Type B pancreatic cell (in vitro differentiated cells): ENCODE data around the gene ELF3. TPM values are rescaled to one million over a fixed set of nuclear protein-coding genes. Genes with fewer than 3 reads are reported as not detected.
A peak's percentile ranks its signal among the peaks of the same experiment; 100 is the strongest.
"Not testable (repeated sequence)": the region's sequence is repeated elsewhere in the genome, so short reads cannot be mapped to it uniquely, and the experiment has no call there.

Experiments
- DNase-seq: peaks from one replicate; pipeline ENCODE4 v3.0.0; 2021; ENCODE audit warnings: mixed read lengths; ENCODE audit not compliant: unreplicated experiment; ENCODE audit errors: extremely low spot score
- H3K27ac Mint-ChIP-seq: 2 replicates; pipeline ENCODE4 v1.8.0; 2021; ENCODE audit warnings: mild to moderate bottlenecking, mixed read lengths
- H3K27me3 Mint-ChIP-seq: 2 replicates; pipeline ENCODE4 v1.8.0; 2021; ENCODE audit warnings: mixed read lengths
- H3K36me3 Mint-ChIP-seq: 2 replicates; pipeline ENCODE4 v1.8.0; 2021; ENCODE audit warnings: mixed read lengths
- H3K4me1 Mint-ChIP-seq: one replicate; pipeline ENCODE4 v1.8.0; 2021; ENCODE audit warnings: mixed read lengths; ENCODE audit not compliant: unreplicated experiment
- H3K4me3 Mint-ChIP-seq: 2 replicates; pipeline ENCODE4 v1.8.0; 2021; ENCODE audit warnings: mild to moderate bottlenecking, mixed read lengths
- H3K9me3 Mint-ChIP-seq: 2 replicates; pipeline ENCODE4 v1.8.0; 2021; ENCODE audit warnings: mixed read lengths
- total RNA-seq: library from RNA; stranded (reverse); gene quantifications from 2 replicates; pipeline ENCODE4 v1.2.1, GENCODE V29; 2021; ENCODE audit warnings: low replicate concordance
- TF ChIP-seq, protein P1 (sequence below): fragments of 200-600 bp; sonication (generic); conservative IDR thresholded peaks from 2 replicates; pipeline ENCODE4 v1.5.0; 2021; ENCODE audit warnings: antibody characterized with exemption, mild to moderate bottlenecking

Gene ELF3
- total RNA-seq, 1 donor from 2014 or later = 237 TPM

DNA sequence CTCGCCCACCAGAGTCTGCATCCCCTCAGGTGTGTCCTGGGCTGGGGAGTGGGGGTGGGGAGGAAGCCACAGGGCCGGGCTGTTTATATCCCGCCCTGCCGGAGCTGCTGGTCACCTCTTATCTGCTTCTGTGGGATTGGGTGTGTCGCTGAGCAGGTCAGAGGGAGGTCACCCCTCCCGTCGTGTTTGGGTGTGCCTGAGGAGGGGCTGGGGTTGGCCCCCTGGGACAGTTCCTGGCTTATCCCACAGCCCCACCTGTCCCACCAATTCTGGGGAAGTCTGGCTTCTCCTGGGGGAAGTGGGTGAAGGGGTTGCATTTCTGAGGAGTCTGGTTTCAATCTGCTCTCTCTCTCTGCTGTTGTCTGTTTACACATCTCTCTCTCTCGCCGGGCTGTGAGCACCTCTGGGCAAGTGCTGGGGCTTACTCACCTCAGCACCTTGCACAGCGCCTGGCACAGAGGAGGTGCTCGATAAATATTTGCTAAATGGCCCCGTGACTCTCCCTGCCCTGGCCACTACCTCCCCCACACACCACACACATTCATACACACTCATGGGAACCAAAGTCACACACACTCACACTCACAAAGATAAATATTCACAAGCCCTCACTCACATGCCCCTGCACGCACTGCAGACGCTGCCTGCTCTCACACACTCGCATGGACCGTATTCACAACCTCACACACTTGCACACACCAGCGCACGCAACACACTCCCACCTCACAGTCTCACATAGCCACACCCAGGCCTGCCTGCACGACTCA is 8.3 kb downstream of the ELF3 start:
- H3K27ac Mint-ChIP-seq = peak overlapping the region; percentile 96

DNA sequence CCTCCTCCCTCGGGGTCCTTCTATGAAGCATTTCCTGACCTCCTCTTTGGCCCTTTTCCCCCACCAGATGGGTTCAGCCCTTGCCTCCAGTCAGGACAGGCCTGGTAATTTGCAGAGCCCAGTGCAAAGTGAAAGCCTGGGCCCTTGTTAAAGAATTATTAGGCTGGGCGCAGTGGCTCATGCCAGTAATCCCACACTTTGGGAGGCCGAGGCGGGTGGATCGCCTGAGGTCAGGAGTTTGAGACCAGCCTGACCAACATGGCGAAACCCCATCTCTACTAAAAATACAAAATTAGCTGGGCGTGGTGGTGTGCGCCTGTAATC is 8.8 kb downstream of the ELF3 start:
- not testable (repeated sequence) for H3K9me3 Mint-ChIP-seq, H3K27me3 Mint-ChIP-seq, DNase-seq
- peak overlapping the region; percentile 78 for H3K4me3 Mint-ChIP-seq
- H3K4me1 Mint-ChIP-seq = peaks cover 37% of the 10 kb centered on the region
- peak overlapping the region; percentile 96 for H3K27ac Mint-ChIP-seq
- peaks cover 20% of the 10 kb centered on the region for H3K36me3 Mint-ChIP-seq

More for the DNA sequence above, 8.3 kb downstream of the ELF3 start:
- Mint-ChIP-seq H3K9me3 (no peaks in the 10 kb centered on the region), H3K36me3 (peaks cover 20% of the 10 kb centered on the region), H3K4me3 (peak overlapping the region; percentile 78), H3K4me1 (peaks cover 37% of the 10 kb centered on the region), H3K27me3 (no peaks in the 10 kb centered on the region)
- DNase-seq = no peak
- TF ChIP-seq, protein P1, sequence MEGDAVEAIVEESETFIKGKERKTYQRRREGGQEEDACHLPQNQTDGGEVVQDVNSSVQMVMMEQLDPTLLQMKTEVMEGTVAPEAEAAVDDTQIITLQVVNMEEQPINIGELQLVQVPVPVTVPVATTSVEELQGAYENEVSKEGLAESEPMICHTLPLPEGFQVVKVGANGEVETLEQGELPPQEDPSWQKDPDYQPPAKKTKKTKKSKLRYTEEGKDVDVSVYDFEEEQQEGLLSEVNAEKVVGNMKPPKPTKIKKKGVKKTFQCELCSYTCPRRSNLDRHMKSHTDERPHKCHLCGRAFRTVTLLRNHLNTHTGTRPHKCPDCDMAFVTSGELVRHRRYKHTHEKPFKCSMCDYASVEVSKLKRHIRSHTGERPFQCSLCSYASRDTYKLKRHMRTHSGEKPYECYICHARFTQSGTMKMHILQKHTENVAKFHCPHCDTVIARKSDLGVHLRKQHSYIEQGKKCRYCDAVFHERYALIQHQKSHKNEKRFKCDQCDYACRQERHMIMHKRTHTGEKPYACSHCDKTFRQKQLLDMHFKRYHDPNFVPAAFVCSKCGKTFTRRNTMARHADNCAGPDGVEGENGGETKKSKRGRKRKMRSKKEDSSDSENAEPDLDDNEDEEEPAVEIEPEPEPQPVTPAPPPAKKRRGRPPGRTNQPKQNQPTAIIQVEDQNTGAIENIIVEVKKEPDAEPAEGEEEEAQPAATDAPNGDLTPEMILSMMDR = no peak

DNA sequence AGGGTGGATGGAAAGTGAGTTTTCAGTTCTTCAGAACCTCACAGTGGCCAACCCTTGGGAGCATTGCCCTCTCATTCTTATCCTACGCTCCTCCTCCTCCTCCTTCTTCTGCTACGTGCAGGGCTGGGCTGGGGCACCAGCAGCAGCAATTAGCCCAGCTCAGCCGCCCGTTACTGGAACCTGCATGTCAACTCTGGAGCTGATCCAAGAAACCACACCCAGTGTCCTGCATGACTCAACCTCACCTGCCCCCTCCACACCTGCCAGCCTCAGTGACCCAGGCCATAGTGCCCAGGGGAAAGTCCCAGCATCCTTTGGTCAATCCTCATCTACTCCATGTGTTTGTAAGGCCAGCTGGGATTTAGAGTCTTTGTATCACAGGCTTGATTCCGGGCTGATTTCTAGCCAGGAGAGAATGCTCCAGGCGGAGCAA is 12.6 kb downstream of the ELF3 start:
- TF ChIP-seq, protein P1 = no peak

DNA sequence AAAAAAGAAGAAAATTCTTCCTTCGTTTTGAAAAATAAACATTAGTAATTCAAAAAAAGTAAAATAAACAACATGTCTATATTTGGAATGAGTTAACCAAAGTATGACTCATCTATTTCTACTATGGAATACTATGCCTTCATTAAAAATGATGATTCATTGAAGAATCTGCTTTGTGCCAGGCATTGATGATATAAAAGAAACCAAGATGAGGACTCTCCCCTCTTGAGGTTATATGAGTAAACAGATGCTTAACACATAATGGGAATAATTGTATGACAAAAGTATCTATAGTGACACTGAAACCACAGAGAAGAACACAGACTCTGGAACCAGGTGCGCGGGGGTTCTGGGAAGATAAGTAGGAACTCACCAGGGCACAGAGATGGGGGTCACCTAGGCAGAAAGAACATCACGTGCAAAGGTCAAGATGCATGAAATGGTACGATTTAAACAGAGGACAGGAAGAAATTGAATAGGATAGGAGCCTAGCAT is 18.8 kb downstream of the ELF3 start:
- TF ChIP-seq, protein P1 = no peak
- H3K4me3 Mint-ChIP-seq = no peak overlapping the region
- DNase-seq = no peak
- H3K36me3 Mint-ChIP-seq = no peaks in the 10 kb centered on the region
- H3K4me1 Mint-ChIP-seq = peaks cover 16% of the 10 kb centered on the region
- peaks cover 4% of the 10 kb centered on the region for H3K9me3 Mint-ChIP-seq
- H3K27me3 Mint-ChIP-seq = no peaks in the 10 kb centered on the region
- H3K27ac Mint-ChIP-seq = peak overlapping the region; percentile 11

More for the DNA sequence above, 12.6 kb downstream of the ELF3 start:
- Mint-ChIP-seq H3K4me1 (peaks cover 22% of the 10 kb centered on the region), H3K27ac (peak overlapping the region; percentile 85), H3K9me3 (no peaks in the 10 kb centered on the region), H3K27me3 (no peaks in the 10 kb centered on the region), H3K4me3 (peak overlapping the region; percentile 63), H3K36me3 (no peaks in the 10 kb centered on the region)
- no peak for DNase-seq

DNA sequence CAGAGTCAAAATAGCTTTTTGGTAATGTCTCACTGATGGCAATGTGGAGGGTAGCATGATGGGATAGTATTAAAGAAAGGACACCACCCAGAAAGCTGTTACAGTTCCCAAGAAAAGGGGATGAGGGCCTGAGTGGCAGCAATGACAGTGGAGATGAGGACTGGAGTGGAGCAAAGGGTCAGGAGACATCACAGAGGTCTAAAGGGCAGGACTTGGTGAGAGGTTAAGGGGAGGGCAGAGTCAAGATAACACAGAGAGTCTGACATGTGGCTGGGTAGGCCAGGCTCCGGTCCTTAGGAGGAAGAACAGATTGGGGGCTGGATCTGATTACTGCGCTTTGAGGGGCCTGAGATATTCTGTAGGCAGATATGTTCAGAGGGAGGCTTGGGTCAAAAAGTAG is 19.3 kb downstream of the ELF3 start:
- TF ChIP-seq, protein P1 = no peak
- H3K4me1 Mint-ChIP-seq = peaks cover 16% of the 10 kb centered on the region
- no peaks in the 10 kb centered on the region for H3K27me3 Mint-ChIP-seq
- no peak for DNase-seq
- H3K9me3 Mint-ChIP-seq = peaks cover 4% of the 10 kb centered on the region
- no peaks in the 10 kb centered on the region for H3K36me3 Mint-ChIP-seq
- no peak overlapping the region for H3K4me3 Mint-ChIP-seq
- H3K27ac Mint-ChIP-seq = peak overlapping the region; percentile 11

DNA sequence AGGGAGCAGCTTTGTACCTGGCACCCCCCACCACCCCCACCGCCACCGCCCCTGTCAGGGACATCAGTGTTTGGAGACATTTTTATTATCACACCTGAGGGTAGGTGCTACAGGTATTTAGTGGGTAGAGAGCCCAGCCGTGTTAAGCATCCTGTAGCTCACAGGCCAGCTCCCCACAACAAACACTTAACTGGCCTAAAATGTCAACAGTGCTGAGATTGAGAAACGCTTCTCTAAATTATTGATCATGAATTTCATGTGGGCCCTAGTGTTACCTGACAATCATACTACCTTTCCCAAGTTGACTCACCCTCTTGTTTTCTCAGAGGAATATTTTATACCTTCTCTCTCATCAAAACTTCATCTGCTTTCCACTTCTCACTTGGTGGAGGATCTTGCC is 21.4 kb downstream of the ELF3 start:
- H3K4me1 Mint-ChIP-seq = peaks cover 16% of the 10 kb centered on the region
- peak overlapping the region; percentile 78 for H3K27ac Mint-ChIP-seq
- no peak overlapping the region for H3K4me3 Mint-ChIP-seq
- DNase-seq = no peak
- H3K36me3 Mint-ChIP-seq = no peaks in the 10 kb centered on the region
- TF ChIP-seq, protein P1 = no peak
- H3K9me3 Mint-ChIP-seq = peaks cover 4% of the 10 kb centered on the region
- no peaks in the 10 kb centered on the region for H3K27me3 Mint-ChIP-seq
